PC-9 (cell line): ENCODE measurements around the gene OR5K2. TPM values are rescaled to one million over a fixed set of nuclear protein-coding genes. Genes with fewer than 3 reads are reported as not detected.

Source experiments
- BruUV-seq: library from RNA; stranded (reverse); fragments of 400-500 nt; replicated peaks from 2 replicates; lab custom pipeline; 2021; lab: Mats Ljungman, UMichigan
- CTCF ChIA-PET: fragments of 300-600 bp; sonication (Branson Sonifier 250); formaldehyde crosslinking; loops from one replicate; lab custom pipeline; 2022; ENCODE audit warnings: antibody characterized with exemption; lab: Charles Lee
- POLR2A ChIA-PET: fragments of 300-600 bp; sonication (Branson Sonifier 250); formaldehyde crosslinking; loops from one replicate; lab custom pipeline; 2022; ENCODE audit warnings: antibody characterized with exemption; ENCODE audit not compliant: unreplicated experiment; lab: Charles Lee
- DNase-seq, 2 experiments: peaks; one replicate each; pipeline versions ENCODE4 v3.0.0 to v3.0.0-alpha.2; 2015 to 2022; ENCODE audit warnings: mixed read lengths in 1 of 2
- H2AFZ ChIP-seq: fragments of 200-600 bp; sonication (generic); 2 replicates; pipeline ENCODE4 v1.8.1; 2017; ENCODE audit warnings: antibody characterized with exemption
- H3F3A ChIP-seq: fragments of 200-600 bp; sonication (generic); 2 replicates; pipeline ENCODE4 v1.8.1; 2017; ENCODE audit warnings: antibody characterized with exemption, mild to moderate bottlenecking, low read depth; ENCODE audit not compliant: insufficient read depth
- H3K27ac ChIP-seq: fragments of 200-600 bp; sonication (generic); 2 replicates; pipeline ENCODE4 v1.6.1; 2016; ENCODE audit warnings: mixed run types
- H3K27me3 ChIP-seq: fragments of 200-600 bp; sonication (generic); 2 replicates; pipeline ENCODE4 v1.6.1; 2016; ENCODE audit warnings: low read depth, mixed run types; ENCODE audit not compliant: insufficient read depth
- H3K36me3 ChIP-seq: fragments of 200-600 bp; sonication (generic); 2 replicates; pipeline ENCODE4 v1.6.1; 2016; ENCODE audit warnings: low read depth, mixed run types
- H3K4me1 ChIP-seq: fragments of 200-600 bp; sonication (generic); replicated peaks from 2 replicates; pipeline ENCODE4 v1.6.1; 2016; ENCODE audit warnings: mixed run types; ENCODE audit not compliant: insufficient read depth
- H3K4me2 ChIP-seq: fragments of 200-600 bp; sonication (generic); 2 replicates; pipeline ENCODE4 v1.6.1; 2017; ENCODE audit warnings: mixed run types
- H3K4me3 ChIP-seq: fragments of 200-600 bp; sonication (generic); 2 replicates; pipeline ENCODE4 v1.6.1; 2016; ENCODE audit warnings: mixed run types
- H3K79me2 ChIP-seq: fragments of 200-600 bp; sonication (generic); 2 replicates; pipeline ENCODE4 v1.6.1; 2017; ENCODE audit warnings: low read depth, mixed run types
- H3K9me2 ChIP-seq: fragments of 200-600 bp; sonication (generic); 2 replicates; pipeline ENCODE4 v1.8.1; 2017; ENCODE audit warnings: mild to moderate bottlenecking; ENCODE audit not compliant: insufficient read depth
- H3K9me3 ChIP-seq: fragments of 200-600 bp; sonication (generic); 2 replicates; pipeline ENCODE4 v1.8.1; 2016; ENCODE audit warnings: low read depth; ENCODE audit not compliant: insufficient read depth
- H4K20me1 ChIP-seq: fragments of 200-600 bp; sonication (generic); 2 replicates; pipeline ENCODE4 v1.8.1; 2017; ENCODE audit not compliant: insufficient read depth
- CTCF ChIP-seq: fragments of 200-600 bp; sonication (generic); conservative IDR thresholded peaks from 2 replicates; pipeline ENCODE4 v1.6.1; 2017; ENCODE audit warnings: mixed run types, antibody characterized with exemption, mild to moderate bottlenecking, moderate library complexity
- EZH2 ChIP-seq: fragments of 200-600 bp; sonication (generic); IDR thresholded peaks from 2 replicates; pipeline ENCODE4 v1.8.0; 2017; ENCODE audit warnings: antibody characterized with exemption, low read depth
- intact Hi-C: fragments of 100-400 bp; cut with micrococcal nuclease; formaldehyde crosslinking; loops from one replicate; pipeline ENCODE4 v1.10.0; 2022; ENCODE audit not compliant: unreplicated experiment
- total RNA-seq: library from RNA; stranded (reverse); gene quantifications from 2 replicates; pipeline ENCODE4 v1.2.3, GENCODE V29; 2021

OR5K2 gene
- total RNA-seq, 1 experiment from 2014 or later: not detected

GRCh38 chr3:98460220-98460619 is 37.3 kb upstream of the OR5K2 start:
- Histone ChIP-seq H2AFZ (no peak overlapping the region), H3K9me2 (peaks cover 14% of the 10 kb centered on the region), H4K20me1 (no peaks in the 10 kb centered on the region), H3K36me3 (no peaks in the 10 kb centered on the region), H3K4me2 (no peak overlapping the region), H3K27ac (no peak overlapping the region), H3F3A (no peaks in the 10 kb centered on the region), H3K27me3 (no peaks in the 10 kb centered on the region), H3K4me3 (no peak overlapping the region), H3K9me3 (peaks cover 3% of the 10 kb centered on the region; the same call in 1 of the 2 replicates), H3K79me2 (no peaks in the 10 kb centered on the region), H3K4me1 (no peaks in the 10 kb centered on the region)
- CTCF ChIA-PET: no interaction called here
- no peak for TF ChIP-seq EZH2
- TF ChIP-seq CTCF: no peak
- no TSS peak for BruUV-seq
- POLR2A ChIA-PET: no interaction called here
- intact Hi-C loops: no loop called here
- no peak for DNase-seq

GRCh38 chr3:98462901-98463300 is 34.6 kb upstream of the OR5K2 start, which contains the start of gene OR5K1:
Gene OR5K1 (plus strand): TSS chr3:98463201. CDS start chr3:98469577, 6,376 bp downstream.
- no peak for TF ChIP-seq EZH2
- no peak for TF ChIP-seq CTCF
- no peaks in the 10 kb centered on the region for H3F3A ChIP-seq
- no peaks in the 10 kb centered on the region for H3K27me3 ChIP-seq
- H3K36me3 ChIP-seq: no peaks in the 10 kb centered on the region
- H3K27ac ChIP-seq: no peak within 1 kb of the TSS
- DNase-seq: no peak
- H4K20me1 ChIP-seq: no peaks in the 10 kb centered on the region
- peaks cover 3% of the 10 kb centered on the region; the same call in 1 of the 2 replicates for H3K9me3 ChIP-seq
- H3K79me2 ChIP-seq: no peaks in the 10 kb centered on the region
- peaks cover 17% of the 10 kb centered on the region for H3K9me2 ChIP-seq
- H3K4me2 ChIP-seq: no peak within 1 kb of the TSS
- no peak within 1 kb of the TSS for H2AFZ ChIP-seq
- CTCF ChIA-PET: no interaction called here
- H3K4me3 ChIP-seq: no peak within 1 kb of the TSS
- POLR2A ChIA-PET: no interaction called here
- intact Hi-C loops: no loop called here
- BruUV-seq: no TSS peak
- no peaks in the 10 kb centered on the region for H3K4me1 ChIP-seq

GRCh38 chr3:98482717-98483482 is 14.6 kb upstream of the OR5K2 start:
- H3K4me1 ChIP-seq: peaks cover 30% of the 10 kb centered on the region
- TF ChIP-seq EZH2 (no peak), CTCF (no peak)
- peak overlapping the region; percentile 59 for H2AFZ ChIP-seq
- peak; percentile 87 to 88 for DNase-seq
- no peaks in the 10 kb centered on the region for H3K27me3 ChIP-seq
- H3K27ac ChIP-seq: peak overlapping the region; percentile 94
- H3K4me3 ChIP-seq: peak overlapping the region; percentile 35
- H3K79me2 ChIP-seq: no peaks in the 10 kb centered on the region
- H3K4me2 ChIP-seq: peak overlapping the region; percentile 71
- no peaks in the 10 kb centered on the region for H3K9me2 ChIP-seq
- no peaks in the 10 kb centered on the region for H4K20me1 ChIP-seq
- H3K36me3 ChIP-seq: no peaks in the 10 kb centered on the region
- intact Hi-C loops: loop anchor here (1.0 to 2.0 kb wide), 3 partner anchors 30 to 110 kb away; partner anchors contain the start of genes CLDND1 and CPOX
- H3F3A ChIP-seq: peaks cover 24% of the 10 kb centered on the region
- CTCF ChIA-PET: interaction anchor here (0.7 to 1.2 kb wide), 2 partner anchors 22 to 89 kb away, joined by 3 read pairs; no protein-coding TSS in a partner anchor
- POLR2A ChIA-PET: interaction anchor here (0.6 to 0.8 kb wide), 5 partner anchors 29 to 419 kb away, joined by 3 to 6 read pairs (median 5); partner anchors contain the start of genes CLDND1 and DCBLD2
- TSS peak; percentile 80 for BruUV-seq
- H3K9me3 ChIP-seq: no peaks in the 10 kb centered on the region; the same call in 1 of the 2 replicates
